ENCODE measurements around the gene B3GLCT. TPM values are rescaled to one million over a fixed set of nuclear protein-coding genes. Genes with fewer than 3 reads are reported as not detected.

The B3GLCT gene
- total RNA-seq, 1 donor from 2014 or later = 30.3 TPM

GRCh38 chr13:31236211-31236786 lies 36.5 kb downstream of the B3GLCT start:
- H3K27me3 ChIP-seq (ENCODE audit: control insufficient read depth in 3 of 3, insufficient read depth in 3 of 3, low read length in 3 of 3) = no peaks in the 10 kb centered on the region
- H3K4me3 ChIP-seq (ENCODE audit: low read length in 3 of 3) = no peak overlapping the region
- no peaks in the 10 kb centered on the region for H3K4me1 ChIP-seq (ENCODE audit: control insufficient read depth in 3 of 3, insufficient read depth in 3 of 3, low read length in 3 of 3)
- H3K27ac ChIP-seq (ENCODE audit: low read depth, low read length) = no peak overlapping the region
- H3K36me3 ChIP-seq (ENCODE audit: control insufficient read depth in 3 of 3, insufficient read depth in 3 of 3, low read length in 3 of 3) = no peaks in the 10 kb centered on the region
- no peak overlapping the region for H3K9ac ChIP-seq (ENCODE audit: low read depth in 1 of 3, low read length in 3 of 3)
- H3K9me3 ChIP-seq (ENCODE audit: control insufficient read depth in 3 of 3, low read length in 3 of 3) = no peaks in the 10 kb centered on the region

- H3K27ac ChIP-seq (ENCODE audit: low read depth, low read length) = no peak overlapping the region
- no peak overlapping the region for H3K9ac ChIP-seq (ENCODE audit: low read depth in 1 of 3, low read length in 3 of 3)
Measured at GRCh38 chr13:31240921-31241320, 41.1 kb downstream of the B3GLCT start.

GRCh38 chr13:31242367-31242766 lies 42.6 kb downstream of the B3GLCT start:
- H3K27me3 ChIP-seq (ENCODE audit: control insufficient read depth in 3 of 3, insufficient read depth in 3 of 3, low read length in 3 of 3) = no peaks in the 10 kb centered on the region
- H3K4me1 ChIP-seq (ENCODE audit: control insufficient read depth in 3 of 3, insufficient read depth in 3 of 3, low read length in 3 of 3) = no peaks in the 10 kb centered on the region
- no peak overlapping the region for H3K4me3 ChIP-seq (ENCODE audit: low read length in 3 of 3)
- H3K9me3 ChIP-seq (ENCODE audit: control insufficient read depth in 3 of 3, low read length in 3 of 3) = no peaks in the 10 kb centered on the region
- no peak overlapping the region for H3K9ac ChIP-seq (ENCODE audit: low read depth in 1 of 3, low read length in 3 of 3)
- no peaks in the 10 kb centered on the region for H3K36me3 ChIP-seq (ENCODE audit: control insufficient read depth in 3 of 3, insufficient read depth in 3 of 3, low read length in 3 of 3)
- H3K27ac ChIP-seq (ENCODE audit: low read depth, low read length) = no peak overlapping the region

More at GRCh38 chr13:31240921-31241320, 41.1 kb downstream of the B3GLCT start:
- Histone ChIP-seq H3K9me3 (ENCODE audit: control insufficient read depth in 3 of 3, low read length in 3 of 3) (no peaks in the 10 kb centered on the region), H3K36me3 (ENCODE audit: control insufficient read depth in 3 of 3, insufficient read depth in 3 of 3, low read length in 3 of 3) (no peaks in the 10 kb centered on the region), H3K4me3 (ENCODE audit: low read length in 3 of 3) (no peak overlapping the region), H3K4me1 (ENCODE audit: control insufficient read depth in 3 of 3, insufficient read depth in 3 of 3, low read length in 3 of 3) (no peaks in the 10 kb centered on the region), H3K27me3 (ENCODE audit: control insufficient read depth in 3 of 3, insufficient read depth in 3 of 3, low read length in 3 of 3) (no peaks in the 10 kb centered on the region)

- Histone ChIP-seq H3K9ac (ENCODE audit: low read depth in 1 of 3, low read length in 3 of 3) (no peak overlapping the region), H3K27ac (ENCODE audit: low read depth, low read length) (no peak overlapping the region), H3K4me1 (ENCODE audit: control insufficient read depth in 3 of 3, insufficient read depth in 3 of 3, low read length in 3 of 3) (no peaks in the 10 kb centered on the region), H3K27me3 (ENCODE audit: control insufficient read depth in 3 of 3, insufficient read depth in 3 of 3, low read length in 3 of 3) (no peaks in the 10 kb centered on the region), H3K36me3 (ENCODE audit: control insufficient read depth in 3 of 3, insufficient read depth in 3 of 3, low read length in 3 of 3) (no peaks in the 10 kb centered on the region), H3K4me3 (ENCODE audit: low read length in 3 of 3) (no peak overlapping the region), H3K9me3 (ENCODE audit: control insufficient read depth in 3 of 3, low read length in 3 of 3) (no peaks in the 10 kb centered on the region)
Measured at GRCh38 chr13:31242916-31243315, 43.1 kb downstream of the B3GLCT start.

GRCh38 chr13:31245598-31246373 lies 46.0 kb downstream of the B3GLCT start:
- Histone ChIP-seq H3K9me3 (ENCODE audit: control insufficient read depth in 3 of 3, low read length in 3 of 3) (no peaks in the 10 kb centered on the region), H3K9ac (ENCODE audit: low read depth in 1 of 3, low read length in 3 of 3) (no peak overlapping the region), H3K36me3 (ENCODE audit: control insufficient read depth in 3 of 3, insufficient read depth in 3 of 3, low read length in 3 of 3) (peaks cover 0 to 4% (median 0%) of the 10 kb centered on the region in 3 donors), H3K4me3 (ENCODE audit: low read length in 3 of 3) (no peak overlapping the region), H3K27me3 (ENCODE audit: control insufficient read depth in 3 of 3, insufficient read depth in 3 of 3, low read length in 3 of 3) (no peaks in the 10 kb centered on the region), H3K27ac (ENCODE audit: low read depth, low read length) (no peak overlapping the region), H3K4me1 (ENCODE audit: control insufficient read depth in 3 of 3, insufficient read depth in 3 of 3, low read length in 3 of 3) (no peaks in the 10 kb centered on the region)

GRCh38 chr13:31246918-31247317 lies 47.1 kb downstream of the B3GLCT start:
- Histone ChIP-seq H3K4me3 (ENCODE audit: low read length in 3 of 3) (no peak overlapping the region), H3K9ac (ENCODE audit: low read depth in 1 of 3, low read length in 3 of 3) (no peak overlapping the region), H3K27ac (ENCODE audit: low read depth, low read length) (no peak overlapping the region), H3K36me3 (ENCODE audit: control insufficient read depth in 3 of 3, insufficient read depth in 3 of 3, low read length in 3 of 3) (peaks cover 0 to 4% (median 0%) of the 10 kb centered on the region in 3 donors), H3K4me1 (ENCODE audit: control insufficient read depth in 3 of 3, insufficient read depth in 3 of 3, low read length in 3 of 3) (no peaks in the 10 kb centered on the region), H3K9me3 (ENCODE audit: control insufficient read depth in 3 of 3, low read length in 3 of 3) (no peaks in the 10 kb centered on the region), H3K27me3 (ENCODE audit: control insufficient read depth in 3 of 3, insufficient read depth in 3 of 3, low read length in 3 of 3) (no peaks in the 10 kb centered on the region)

- peaks cover 0 to 4% (median 0%) of the 10 kb centered on the region in 3 donors for H3K36me3 ChIP-seq (ENCODE audit: control insufficient read depth in 3 of 3, insufficient read depth in 3 of 3, low read length in 3 of 3)
- no peaks in the 10 kb centered on the region for H3K9me3 ChIP-seq (ENCODE audit: control insufficient read depth in 3 of 3, low read length in 3 of 3)
- no peaks in the 10 kb centered on the region for H3K27me3 ChIP-seq (ENCODE audit: control insufficient read depth in 3 of 3, insufficient read depth in 3 of 3, low read length in 3 of 3)
- no peak overlapping the region for H3K4me3 ChIP-seq (ENCODE audit: low read length in 3 of 3)
- no peak overlapping the region for H3K9ac ChIP-seq (ENCODE audit: low read depth in 1 of 3, low read length in 3 of 3)
- no peak overlapping the region for H3K27ac ChIP-seq (ENCODE audit: low read depth, low read length)
- no peaks in the 10 kb centered on the region for H3K4me1 ChIP-seq (ENCODE audit: control insufficient read depth in 3 of 3, insufficient read depth in 3 of 3, low read length in 3 of 3)
Measured at GRCh38 chr13:31248361-31248760, 48.6 kb downstream of the B3GLCT start.

GRCh38 chr13:31248965-31249539 lies 49.3 kb downstream of the B3GLCT start:
- H3K27me3 ChIP-seq (ENCODE audit: control insufficient read depth in 3 of 3, insufficient read depth in 3 of 3, low read length in 3 of 3) = no peaks in the 10 kb centered on the region
- H3K9me3 ChIP-seq (ENCODE audit: control insufficient read depth in 3 of 3, low read length in 3 of 3) = no peaks in the 10 kb centered on the region
- H3K4me1 ChIP-seq (ENCODE audit: control insufficient read depth in 3 of 3, insufficient read depth in 3 of 3, low read length in 3 of 3) = no peaks in the 10 kb centered on the region
- no peak overlapping the region for H3K27ac ChIP-seq (ENCODE audit: low read depth, low read length)
- H3K36me3 ChIP-seq (ENCODE audit: control insufficient read depth in 3 of 3, insufficient read depth in 3 of 3, low read length in 3 of 3) = peaks cover 0 to 4% (median 0%) of the 10 kb centered on the region in 3 donors
- H3K4me3 ChIP-seq (ENCODE audit: low read length in 3 of 3) = no peak overlapping the region
- H3K9ac ChIP-seq (ENCODE audit: low read depth in 1 of 3, low read length in 3 of 3) = no peak overlapping the region

- H3K4me3 ChIP-seq (ENCODE audit: low read length in 3 of 3) = no peak overlapping the region
- H3K9ac ChIP-seq (ENCODE audit: low read depth in 1 of 3, low read length in 3 of 3) = no peak overlapping the region
- H3K27ac ChIP-seq (ENCODE audit: low read depth, low read length) = no peak overlapping the region
- H3K9me3 ChIP-seq (ENCODE audit: control insufficient read depth in 3 of 3, low read length in 3 of 3) = no peaks in the 10 kb centered on the region
- H3K4me1 ChIP-seq (ENCODE audit: control insufficient read depth in 3 of 3, insufficient read depth in 3 of 3, low read length in 3 of 3) = no peaks in the 10 kb centered on the region
- H3K36me3 ChIP-seq (ENCODE audit: control insufficient read depth in 3 of 3, insufficient read depth in 3 of 3, low read length in 3 of 3) = peaks cover 0 to 4% (median 0%) of the 10 kb centered on the region in 3 donors
- no peaks in the 10 kb centered on the region for H3K27me3 ChIP-seq (ENCODE audit: control insufficient read depth in 3 of 3, insufficient read depth in 3 of 3, low read length in 3 of 3)
Measured at GRCh38 chr13:31250435-31250834, 50.7 kb downstream of the B3GLCT start.

GRCh38 chr13:31261241-31261640 lies 61.5 kb downstream of the B3GLCT start:
- H3K9ac ChIP-seq (ENCODE audit: low read depth in 1 of 3, low read length in 3 of 3) = no peak overlapping the region
- peaks cover 2 to 21% (median 15%) of the 10 kb centered on the region in 3 donors for H3K36me3 ChIP-seq (ENCODE audit: control insufficient read depth in 3 of 3, insufficient read depth in 3 of 3, low read length in 3 of 3)
- H3K27ac ChIP-seq (ENCODE audit: low read depth, low read length) = no peak overlapping the region
- no peak overlapping the region for H3K4me3 ChIP-seq (ENCODE audit: low read length in 3 of 3)
- H3K4me1 ChIP-seq (ENCODE audit: control insufficient read depth in 3 of 3, insufficient read depth in 3 of 3, low read length in 3 of 3) = no peaks in the 10 kb centered on the region
- no peaks in the 10 kb centered on the region for H3K27me3 ChIP-seq (ENCODE audit: control insufficient read depth in 3 of 3, insufficient read depth in 3 of 3, low read length in 3 of 3)
- H3K9me3 ChIP-seq (ENCODE audit: control insufficient read depth in 3 of 3, low read length in 3 of 3) = peaks cover 0 to 7% (median 0%) of the 10 kb centered on the region in 3 donors
